ENCODE data around the gene DROSHA. TPM values are rescaled to one million over a fixed set of nuclear protein-coding genes. Genes with fewer than 3 reads are reported as not detected.

Gene DROSHA
- total and polyA plus RNA-seq, 2 donors (not counting 3 experiments of a cell fraction or from before 2014, with no cell fraction given): 49.1 to 96.4 TPM

GRCh38 chr5:31410089-31410488, 121.8 kb downstream of the DROSHA start:
- DNase-seq (ENCODE audit: low read depth, low spot score): no peak
- Histone ChIP-seq H3K79me2 (ENCODE audit: control insufficient read depth, insufficient read depth, low read length) (no peaks in the 10 kb centered on the region), H3K27ac (ENCODE audit: insufficient read depth, low read depth, low read length) (no peak overlapping the region), H3K4me2 (ENCODE audit: insufficient read depth, low read length) (no peak overlapping the region), H3K4me1 (ENCODE audit: control insufficient read depth, extremely low read depth, insufficient read depth, low read length) (peaks cover 16% of the 10 kb centered on the region), H3K9ac (replicated peaks; ENCODE audit: extremely low read depth, insufficient read depth, low read length) (no peak overlapping the region), H3K9me1 (replicated peaks; ENCODE audit: control insufficient read depth, extremely low read depth, insufficient read depth, low read length) (no peaks in the 10 kb centered on the region), H3K27me3 (ENCODE audit: control insufficient read depth in 2 of 2, insufficient read depth in 2 of 2, low read length in 2 of 2) (no peaks in the 10 kb centered on the region), H3K9me3 (replicated peaks; ENCODE audit: control insufficient read depth, insufficient read depth, low read length) (no peaks in the 10 kb centered on the region), H2AFZ (ENCODE audit: low read depth, low read length) (no peak overlapping the region), H3K4me3 (replicated peaks in 1 of 3; ENCODE audit: insufficient read depth in 1 of 3, low read depth in 1 of 3, low read length in 3 of 3) (no peak overlapping the region), H4K20me1 (replicated peaks; ENCODE audit: control insufficient read depth, extremely low read depth, insufficient read depth, low read length) (no peaks in the 10 kb centered on the region), H3K36me3 (ENCODE audit: control insufficient read depth in 2 of 2, extremely low read depth in 1 of 2, insufficient read depth in 2 of 2, low read length in 2 of 2) (peaks cover 0 to 11% of the 10 kb centered on the region in 2 experiments)
- no peak for TF ChIP-seq JUN (IDR thresholded peaks at IDR 0.05; ENCODE audit: borderline replicate concordance, insufficient read depth, insufficient read length, low read depth)
- TF ChIP-seq, protein P1, sequence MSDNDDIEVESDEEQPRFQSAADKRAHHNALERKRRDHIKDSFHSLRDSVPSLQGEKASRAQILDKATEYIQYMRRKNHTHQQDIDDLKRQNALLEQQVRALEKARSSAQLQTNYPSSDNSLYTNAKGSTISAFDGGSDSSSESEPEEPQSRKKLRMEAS (IDR thresholded peaks at IDR 0.05; ENCODE audit: insufficient read depth, insufficient read length): no peak
- TF ChIP-seq FOS (IDR thresholded peaks at IDR 0.05; ENCODE audit: borderline replicate concordance, insufficient read depth, low read length): no peak
- TF ChIP-seq POLR2AphosphoS5 (IDR thresholded peaks at IDR 0.05; ENCODE audit: insufficient read depth, low read depth, low read length): no peak
- no peak for TF ChIP-seq MYC (IDR thresholded peaks at IDR 0.05; ENCODE audit: low read depth, low read length)
- no peak for TF ChIP-seq POLR2A (IDR thresholded peaks at IDR 0.05; ENCODE audit: low read depth, low read length)
- no peak for TF ChIP-seq CTCF (IDR thresholded peaks at IDR 0.05; ENCODE audit: extremely low read depth in 1 of 2, insufficient read depth in 1 of 2, low read depth in 1 of 2, low read length in 2 of 2)
- intact Hi-C loops (cut with micrococcal nuclease) (loop anchor here (5.0 kb wide), 1 partner anchor 82 kb away; no protein-coding TSS in a partner anchor), dilution Hi-C loops (cut with MboI; ENCODE audit: extremely low pct_ligation_motif_present, low sequenced_read_pairs) (no loop called here)
- no TSS peak for BruUV-seq (replicated peaks)
- ChIA-PET POLR2A (interaction anchor here (0.6 kb wide), 1 partner anchor 13 kb away, joined by 5 read pairs; no protein-coding TSS in a partner anchor), CTCF (interaction anchor here (1.2 to 1.7 kb wide), 2 partner anchors 9 to 12 kb away, joined by 6 read pairs; no protein-coding TSS in a partner anchor)
- FAIRE-seq: no peak

Data from endothelial cell of umbilical vein (primary cell).